GM21367 (cell line): ENCODE results near the gene ARHGAP32.
"Not testable (repeated sequence)": the region's sequence is repeated elsewhere in the genome, so short reads cannot be mapped to it uniquely, and the experiment has no call there.

ENCODE experiments used
- ATAC-seq: cut with Tn5 transposase; IDR thresholded peaks from one replicate; pipeline ENCODE4 v1.9.1; 2021; ENCODE audit not compliant: unreplicated experiment

The ARHGAP32 gene

GRCh38 chr11:128937480-128937879 lies 254.6 kb downstream of the ARHGAP32 start:
- no peak for ATAC-seq

GRCh38 chr11:128936606-128937251 lies 255.4 kb downstream of the ARHGAP32 start:
- ATAC-seq, result no peak

DNA sequence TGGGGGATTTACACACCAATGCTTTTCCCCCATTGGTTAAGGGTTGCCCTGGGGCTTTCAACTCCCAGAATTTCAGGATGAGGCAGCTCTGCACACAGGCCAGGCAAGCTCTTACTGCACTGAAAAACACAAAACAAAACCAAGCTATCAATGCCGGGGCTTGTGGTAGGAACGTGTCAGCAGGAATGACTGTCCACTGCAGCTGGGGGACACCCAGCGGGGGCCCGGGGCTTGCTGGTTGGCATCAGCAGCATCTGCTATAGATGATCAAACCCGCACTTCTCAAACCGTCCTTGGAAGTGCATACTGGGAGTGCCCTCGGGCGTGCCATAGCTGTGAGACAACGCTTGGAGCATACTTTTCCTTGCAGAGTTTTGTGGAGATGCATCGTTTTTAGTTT lies 257.2 kb downstream of the ARHGAP32 start:
- ATAC-seq, result no peak

- no peak for ATAC-seq
These were observed 257.8 kb downstream of the ARHGAP32 start for GRCh38 chr11:128934351-128934750.

DNA sequence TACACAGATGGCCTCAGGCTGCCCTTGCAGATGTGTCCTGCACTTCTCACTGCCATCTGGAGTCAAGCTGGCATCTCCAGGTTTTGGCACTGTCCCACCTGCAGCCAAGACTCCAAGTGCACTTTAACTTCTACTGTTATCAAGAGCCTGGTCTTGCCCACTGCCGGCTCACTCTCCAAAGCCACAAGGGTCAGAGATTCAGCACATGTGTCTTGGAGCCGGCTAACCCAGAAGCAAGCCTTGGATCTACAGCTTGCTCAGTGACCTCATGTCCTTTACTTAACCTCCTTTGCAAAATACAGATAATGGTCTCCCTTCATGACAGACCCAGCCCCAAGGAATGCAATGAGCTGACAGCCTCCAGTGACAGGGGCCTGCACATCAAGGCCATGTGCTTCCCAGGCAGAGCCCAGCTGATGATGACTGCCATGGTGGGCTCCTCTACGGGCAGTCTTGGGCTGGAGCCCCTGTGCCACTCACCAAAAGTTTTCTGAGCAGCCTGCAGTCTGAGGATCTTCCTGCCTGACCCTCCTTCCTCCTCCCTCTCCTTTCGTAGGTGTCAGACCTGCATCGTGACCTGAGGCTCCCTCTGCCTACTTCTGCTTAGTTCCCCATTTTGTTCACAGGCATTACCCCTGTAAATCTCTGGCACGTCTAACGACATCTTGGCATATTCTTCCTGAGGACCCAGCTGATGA lies 258.5 kb downstream of the ARHGAP32 start:
- no peak for ATAC-seq

GRCh38 chr11:128931668-128932067 lies 260.5 kb downstream of the ARHGAP32 start:
- ATAC-seq, result no peak

GRCh38 chr11:128931066-128931465 lies 261.1 kb downstream of the ARHGAP32 start:
- ATAC-seq, result no peak

DNA sequence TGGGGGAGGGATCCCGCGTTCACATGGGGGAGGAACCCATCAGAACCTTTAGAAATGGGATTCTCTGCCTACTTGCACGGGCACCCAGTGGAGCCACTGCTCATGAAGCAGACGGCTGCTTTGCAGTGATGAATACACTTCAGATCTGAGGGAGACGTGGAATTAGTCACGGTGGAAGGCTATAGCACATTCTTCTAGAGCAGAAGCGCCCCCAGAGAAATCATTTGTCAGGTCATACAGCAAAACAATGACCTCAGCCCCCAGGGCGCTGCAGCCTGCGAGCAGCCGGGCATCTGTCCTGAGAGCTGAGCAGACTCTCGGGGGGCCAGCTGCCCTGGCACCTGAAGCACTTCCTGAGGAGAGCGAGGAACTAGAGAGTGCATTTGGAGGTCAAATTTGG lies 262.1 kb downstream of the ARHGAP32 start:
- no peak for ATAC-seq

GRCh38 chr11:128929468-128929867 lies 262.7 kb downstream of the ARHGAP32 start:
- no peak for ATAC-seq

DNA sequence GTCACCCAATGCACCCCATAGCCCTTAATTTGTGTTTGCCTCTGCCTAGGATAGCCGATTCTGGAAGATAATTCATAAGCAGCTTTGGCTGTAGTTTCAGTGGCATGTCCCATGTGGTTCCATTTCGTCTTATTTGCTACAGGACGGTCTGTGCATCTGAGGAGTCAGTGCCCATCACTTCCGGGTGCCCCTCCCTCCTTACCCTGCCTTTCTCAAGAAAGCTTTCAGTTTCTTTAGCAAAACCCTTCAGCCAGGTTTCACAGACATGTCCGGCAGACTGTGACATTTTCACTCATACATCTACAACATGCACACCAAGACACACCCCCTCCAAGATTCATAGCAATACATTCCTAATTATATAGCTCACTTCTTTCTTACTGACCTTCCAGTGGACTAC lies 263.7 kb downstream of the ARHGAP32 start:
- peak; percentile 99 for ATAC-seq

DNA sequence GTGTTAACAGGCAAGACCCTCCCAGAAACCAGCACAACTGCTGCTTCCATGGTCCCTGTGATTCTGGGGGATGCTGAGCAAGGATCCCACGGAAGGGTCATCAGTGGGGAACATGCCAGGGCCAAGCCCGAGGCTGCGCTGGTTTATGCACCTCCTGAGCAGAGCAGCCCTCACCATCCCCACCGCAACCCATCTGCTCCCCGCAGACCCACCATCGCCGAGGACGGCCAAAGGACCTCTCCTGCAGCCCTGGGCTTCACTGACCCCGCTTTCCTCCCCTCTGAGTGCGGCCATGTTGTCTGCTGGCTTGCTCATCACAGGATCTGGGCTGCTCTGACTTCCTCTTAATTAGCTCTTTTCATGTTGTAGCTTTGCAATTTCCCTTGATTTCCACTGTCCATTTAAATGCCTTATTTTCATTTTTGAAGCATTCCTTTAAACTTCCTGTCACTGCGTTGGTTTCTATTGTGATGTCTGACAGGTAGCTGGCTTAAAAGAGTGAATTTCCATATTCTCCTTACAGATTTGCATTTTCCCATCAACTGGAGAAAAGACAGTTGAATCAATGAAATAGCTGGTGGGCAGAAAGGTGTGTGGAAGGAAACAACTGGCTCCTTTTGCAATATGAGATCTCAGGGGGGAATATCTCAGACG lies 264.3 kb downstream of the ARHGAP32 start:
- ATAC-seq, result no peak

DNA sequence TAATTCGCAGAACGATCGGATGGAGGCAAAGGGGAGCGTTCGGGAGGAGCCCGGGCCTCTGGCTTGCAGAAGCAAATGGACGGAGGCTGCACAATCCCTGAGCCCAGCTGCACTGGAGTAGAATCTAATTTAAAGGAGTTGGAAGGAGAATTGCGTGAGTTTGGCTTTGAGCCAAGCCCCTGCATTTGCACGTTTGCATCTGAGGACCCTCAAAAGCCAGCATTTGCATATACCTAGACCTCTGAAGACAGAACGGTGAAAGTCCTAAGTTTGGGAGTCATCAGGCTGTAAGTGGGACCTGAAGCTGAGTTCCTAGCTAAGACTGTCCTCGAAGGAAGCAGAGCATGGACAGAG lies 265.0 kb downstream of the ARHGAP32 start:
- no peak for ATAC-seq

DNA sequence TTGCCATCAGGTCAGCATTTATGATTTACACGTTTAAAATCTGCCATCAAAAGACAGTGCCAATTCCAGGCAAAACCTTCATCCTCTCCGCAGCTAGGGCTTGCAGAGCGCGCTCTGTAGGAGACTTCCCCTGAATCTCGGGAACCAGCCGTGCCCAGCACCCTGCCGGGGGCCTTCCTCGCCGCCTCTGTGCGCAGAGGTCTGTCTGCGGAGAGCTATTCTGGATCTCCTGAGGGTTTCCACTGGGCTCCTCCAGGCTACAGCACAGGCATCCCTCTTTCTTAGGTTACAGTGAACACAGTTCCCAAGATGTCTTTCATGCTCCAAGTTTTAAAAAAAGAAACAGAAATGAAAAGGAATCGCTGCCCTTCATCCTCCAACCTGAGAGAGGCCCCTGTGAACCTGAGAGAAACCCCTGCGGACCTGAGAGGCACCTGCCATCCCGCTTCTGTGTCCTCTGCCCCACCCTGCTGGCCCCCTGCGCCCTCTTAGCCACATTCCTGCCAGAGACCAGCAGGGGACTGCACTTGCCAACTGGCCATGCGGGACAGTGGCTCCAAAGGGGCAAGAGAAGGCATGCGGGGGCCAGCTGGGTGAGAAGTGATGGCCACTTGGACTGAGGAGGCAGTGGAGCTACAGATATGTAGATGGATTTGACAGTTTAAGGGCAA lies 265.6 kb downstream of the ARHGAP32 start:
- no peak for ATAC-seq

DNA sequence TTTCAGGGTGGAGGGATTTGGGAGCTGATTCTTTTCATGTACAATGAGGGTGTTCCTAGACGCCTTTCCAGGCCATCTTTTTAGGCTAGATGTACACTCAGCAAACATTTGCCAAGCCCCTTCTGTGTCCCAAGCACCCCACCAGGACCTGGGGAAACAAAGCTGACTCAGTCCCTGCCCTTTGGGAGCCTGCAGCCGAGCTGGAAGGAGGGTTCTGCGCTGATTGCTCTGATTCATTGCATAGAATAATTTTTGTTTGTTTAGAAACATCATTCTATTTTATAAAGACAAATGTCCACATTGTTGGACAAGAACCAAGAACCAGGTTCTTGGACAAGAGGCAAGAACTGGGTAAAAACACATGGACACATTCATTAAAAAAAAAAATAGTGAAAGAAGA lies 266.1 kb downstream of the ARHGAP32 start:
- no peak for ATAC-seq

DNA sequence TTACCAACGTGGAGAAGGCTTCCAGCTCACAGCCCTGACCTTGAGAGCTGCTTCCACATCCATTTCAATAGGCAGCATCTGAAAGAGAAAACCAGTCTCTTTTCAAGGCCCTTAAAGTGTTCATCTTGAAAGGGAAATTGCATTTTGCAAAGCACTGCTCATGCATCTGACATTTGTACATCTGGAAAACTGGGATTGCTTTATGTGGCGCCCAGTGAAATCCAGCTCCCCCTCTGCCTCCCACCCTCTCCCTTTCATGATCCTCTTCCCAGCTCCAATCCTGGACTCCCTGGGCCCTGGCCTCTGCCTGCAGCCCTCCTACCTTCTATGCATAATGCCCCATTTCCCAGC lies 266.9 kb downstream of the ARHGAP32 start:
- ATAC-seq, result no peak

GRCh38 chr11:128924510-128925249 lies 267.4 kb downstream of the ARHGAP32 start:
- ATAC-seq, result no peak

DNA sequence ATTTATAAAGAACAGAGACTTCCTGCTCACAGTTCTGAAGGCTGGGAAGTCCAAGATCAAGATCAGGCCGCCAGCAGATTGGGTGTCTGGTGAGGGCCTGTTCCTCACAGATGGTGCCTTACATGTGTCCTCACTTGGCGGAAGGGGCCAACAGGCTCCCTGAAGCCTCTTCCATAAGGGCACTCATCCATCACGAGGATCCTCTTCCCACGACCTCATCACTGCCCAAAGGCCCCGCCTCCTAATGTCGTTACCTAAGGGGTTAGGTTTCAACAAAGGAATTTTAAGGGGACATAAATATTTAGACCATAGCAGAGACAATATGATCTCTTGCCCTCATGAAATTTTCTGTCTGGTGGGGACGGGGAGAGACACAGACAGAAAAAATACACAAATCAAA lies 268.0 kb downstream of the ARHGAP32 start:
- no peak for ATAC-seq

DNA sequence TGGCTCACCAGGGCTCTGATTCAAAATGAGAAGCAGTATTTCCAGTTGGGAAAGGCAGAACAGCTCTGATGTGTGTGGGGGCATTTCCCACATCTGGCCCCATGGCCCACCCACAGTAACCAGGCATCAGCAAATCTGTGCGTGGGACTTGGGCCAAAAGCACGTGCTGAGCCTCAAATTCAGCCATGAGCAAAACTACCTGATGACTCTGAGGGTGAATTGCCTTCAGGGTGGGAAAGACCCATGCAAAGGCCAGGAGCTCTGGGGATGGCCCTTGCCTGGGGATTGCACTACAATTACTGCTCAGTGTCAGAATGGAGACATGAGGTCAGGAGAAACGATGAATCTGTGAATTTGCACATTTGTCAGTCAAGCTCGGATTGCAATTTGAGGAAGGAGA lies 270.3 kb downstream of the ARHGAP32 start:
- no peak for ATAC-seq

DNA sequence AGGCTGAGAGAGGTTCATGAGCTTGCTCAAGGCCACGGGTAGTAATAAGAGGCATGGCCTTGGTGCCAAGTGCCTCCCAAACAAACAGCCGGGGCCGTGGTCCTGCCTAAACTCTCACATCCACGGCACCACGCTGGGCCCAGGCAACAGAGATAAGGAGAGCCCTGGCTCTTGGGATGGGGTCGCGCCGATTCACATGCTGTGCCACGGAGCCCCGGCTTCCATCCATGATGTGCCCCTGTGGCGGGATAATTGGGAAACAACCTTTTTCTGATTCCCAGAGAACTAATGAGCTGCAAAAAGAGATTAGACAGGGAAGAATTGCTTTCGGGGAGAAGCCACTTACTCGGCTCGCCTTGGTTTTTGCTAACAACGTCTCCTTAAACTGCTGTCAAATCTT lies 271.5 kb downstream of the ARHGAP32 start:
- no peak for ATAC-seq

GRCh38 chr11:128919635-128920034 lies 272.5 kb downstream of the ARHGAP32 start:
- ATAC-seq, result not testable (repeated sequence)

DNA sequence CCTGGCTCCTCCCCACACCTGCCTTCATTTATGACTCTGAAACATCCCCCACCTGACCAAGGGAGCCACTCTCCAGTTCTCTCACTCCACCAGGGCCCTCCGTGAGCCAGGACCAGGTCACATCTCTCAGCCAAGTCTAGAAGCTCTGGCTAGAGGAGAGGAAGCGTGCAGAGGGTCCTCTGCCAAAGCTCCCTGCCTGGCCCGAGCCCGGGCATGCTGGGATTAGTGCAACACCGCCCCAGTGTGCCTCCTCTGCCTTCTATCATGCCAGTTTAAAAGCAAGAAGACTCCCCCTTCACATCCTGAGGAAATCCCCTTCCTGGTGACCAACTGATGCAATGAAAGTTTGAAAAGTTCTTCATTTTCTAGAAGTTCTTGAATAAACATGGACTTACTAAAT lies 272.9 kb downstream of the ARHGAP32 start:
- no peak for ATAC-seq
